CD14-positive monocyte (primary cell): ENCODE measurements around the gene RNGTT. TPM values are rescaled to one million over a fixed set of nuclear protein-coding genes. Genes with fewer than 3 reads are reported as not detected.
A peak's percentile ranks its signal among the peaks of the same experiment; 100 is the strongest.

Source experiments
- DNase-seq, 3 donors: peaks; one replicate each; pipeline ENCODE4 v3.0.0-alpha.2; 2011 to 2022
- H2AFZ ChIP-seq: 2 replicates; pipeline ENCODE4 v1.6.0; 2012; ENCODE audit warnings: mild to moderate bottlenecking, low read depth, low read length, inconsistent platforms; ENCODE audit not compliant: insufficient read depth, poor library complexity, severe bottlenecking
- H3K27ac ChIP-seq, 2 donors: 1 replicate in 1 of 2; 2 replicates in 1 of 2; pipeline ENCODE4 v1.5.1; 2012 to 2013; ENCODE audit warnings: low read length in 2 of 2, control low read depth in 1 of 2, inconsistent platforms in 1 of 2, low read depth in 1 of 2, mild to moderate bottlenecking in 1 of 2
- H3K27me3 ChIP-seq, 2 donors: one replicate each; pipeline versions ENCODE4 v1.6.0 to v1.6.1; 2011 to 2013; ENCODE audit warnings: low read length in 2 of 2; ENCODE audit not compliant: control insufficient read depth in 2 of 2, insufficient read depth in 2 of 2
- H3K36me3 ChIP-seq, 2 donors: replicated peaks in 1 of 2; 1 replicate in 1 of 2; 2 replicates in 1 of 2; pipeline versions ENCODE4 v1.5.1 to v1.6.1; 2012 to 2013; ENCODE audit warnings: low read length in 2 of 2, control low read depth in 1 of 2, inconsistent platforms in 1 of 2, mild to moderate bottlenecking in 1 of 2; ENCODE audit not compliant: insufficient read depth in 2 of 2, control insufficient read depth in 1 of 2
- H3K4me1 ChIP-seq, 2 donors: 1 replicate in 1 of 2; 2 replicates in 1 of 2; pipeline versions ENCODE4 v1.5.1 to v1.6.1; 2012 to 2013; ENCODE audit warnings: low read length in 2 of 2, control low read depth in 1 of 2, inconsistent platforms in 1 of 2, mild to moderate bottlenecking in 1 of 2, moderate library complexity in 1 of 2; ENCODE audit not compliant: insufficient read depth in 2 of 2, control insufficient read depth in 1 of 2
- H3K4me2 ChIP-seq: replicated peaks from 2 replicates; pipeline ENCODE3; 2012; ENCODE audit warnings: low read length, moderate library complexity, mild to moderate bottlenecking; ENCODE audit not compliant: poor library complexity, severe bottlenecking; ENCODE audit errors: extremely low read depth
- H3K4me3 ChIP-seq, 3 experiments: fragments of 200-600 bp in 1 of 3; sonication (generic) in 1 of 3; replicated peaks in 1 of 3; 1 replicate in 2 of 3; 2 replicates in 1 of 3; pipeline ENCODE4 v1.5.1; 2011 to 2013; ENCODE audit warnings: low read length in 3 of 3, mild to moderate bottlenecking in 3 of 3, control low read depth in 2 of 3, low read depth in 2 of 3, inconsistent platforms in 1 of 3, moderate library complexity in 1 of 3
- H3K79me2 ChIP-seq: 2 replicates; pipeline ENCODE4 v1.6.0; 2012; ENCODE audit warnings: mild to moderate bottlenecking, control low read depth, inconsistent platforms, low read length, moderate library complexity; ENCODE audit not compliant: insufficient read depth
- H3K9ac ChIP-seq: 2 replicates; pipeline ENCODE4 v1.6.0; 2017; ENCODE audit warnings: low read length, mild to moderate bottlenecking; ENCODE audit not compliant: insufficient read depth, poor library complexity, severe bottlenecking
- H3K9me3 ChIP-seq, 2 donors: replicated peaks in 1 of 2; 1 replicate in 1 of 2; 2 replicates in 1 of 2; pipeline versions ENCODE4 v1.5.1 to v1.6.1; 2012 to 2013; ENCODE audit warnings: low read length in 2 of 2, control low read depth in 1 of 2; ENCODE audit not compliant: control insufficient read depth in 1 of 2, insufficient read depth in 1 of 2
- H4K20me1 ChIP-seq: 2 replicates; pipeline ENCODE4 v1.6.0; 2012; ENCODE audit warnings: mild to moderate bottlenecking, low read length, control low read depth, moderate library complexity; ENCODE audit not compliant: insufficient read depth
- H3K27ac Mint-ChIP-seq, 7 donors: one replicate each; pipeline ENCODE4 v1.8.0; 2020; ENCODE audit warnings: mild to moderate bottlenecking in 7 of 7, mixed read lengths in 7 of 7, moderate library complexity in 6 of 7, inconsistent platforms in 2 of 7
- H3K27me3 Mint-ChIP-seq, 3 donors: one replicate each; pipeline ENCODE4 v1.8.0; 2021 to 2022; ENCODE audit warnings: low read depth in 3 of 3, mild to moderate bottlenecking in 3 of 3, mixed read lengths in 3 of 3, moderate library complexity in 3 of 3, inconsistent platforms in 1 of 3
- H3K36me3 Mint-ChIP-seq, 2 donors: one replicate each; pipeline ENCODE4 v1.8.0; 2020; ENCODE audit warnings: mixed read lengths in 2 of 2, inconsistent platforms in 1 of 2, mild to moderate bottlenecking in 1 of 2
- H3K4me1 Mint-ChIP-seq: one replicate; pipeline ENCODE4 v1.8.0; 2020; ENCODE audit warnings: mild to moderate bottlenecking, mixed read lengths
- H3K4me3 Mint-ChIP-seq, 2 donors: one replicate each; pipeline ENCODE4 v1.8.0; 2020; ENCODE audit warnings: mild to moderate bottlenecking in 2 of 2, mixed read lengths in 2 of 2, moderate library complexity in 1 of 2
- H3K9me3 Mint-ChIP-seq, 7 donors: one replicate each; pipeline ENCODE4 v1.8.0; 2020 to 2022; ENCODE audit warnings: mixed read lengths in 7 of 7, mild to moderate bottlenecking in 6 of 7, moderate library complexity in 6 of 7, inconsistent platforms in 2 of 7
- WGBS: methylation state at CpG from one replicate; pipeline ENCODE4 v1.1.5; 2013; ENCODE audit warnings: missing lambda C conversion rate; ENCODE audit not compliant: insufficient coverage; 5-methylcytosine and 5-hydroxymethylcytosine counted together
- intact Hi-C, 2 donors: fragments of 100-400 bp; cut with micrococcal nuclease; formaldehyde crosslinking; loops; one replicate each; pipeline versions ENCODE4 v1.15.0 to v1.15.1; 2023
- polyA minus RNA-seq: library from RNA; depleted of rRNA, polyadenylated mRNA; stranded (reverse); fragments of >200 nt; gene quantifications from 2 replicates; pipeline ENCODE4 v1.2.3, GENCODE V29; 2012
- polyA plus RNA-seq, 3 donors: library from polyadenylated mRNA; depleted of rRNA in 1 of 3; unstranded in 2 of 3; stranded (reverse) in 1 of 3; fragments of 300-500 nt in 2 of 3; fragments of >200 nt in 1 of 3; fragmentation: Illumina TruSeq in 2 of 3; gene quantifications; 1 replicate in 2 of 3; 2 replicates in 1 of 3; pipeline ENCODE4 v1.2.3, GENCODE V29; 2012 to 2021
- total RNA-seq, 12 experiments: library from RNA in 1 of 12; stranded (reverse) in 1 of 12; fragments of 120-200 nt in 1 of 12; gene quantifications; one replicate each; pipeline ENCODE4 v1.2.4 and lab custom pipeline; 2013 to 2026; ENCODE audit warnings: mixed read lengths in 6 of 12, inconsistent platforms in 1 of 12
- TF ChIP-seq, protein P1 (sequence below): fragments of 200-600 bp; IDR thresholded peaks from one replicate; pipeline ENCODE4 v1.8.0; 2022; ENCODE audit warnings: antibody characterized with exemption, mild to moderate bottlenecking

RNGTT gene
- total RNA-seq (2013), result 17.7 TPM
- 1 to 10 TPM; 2.3 to 8.6 (median 5.8) TPM for polyA plus RNA-seq
- 7.5 and 8.1 TPM in 2 replicates for polyA minus RNA-seq
- 16.1 to 52.9 (median 34.1) reads per million in 11 experiments for total RNA-seq (lab: John Stamatoyannopoulos, UW)

GRCh38 chr6:88963139-88964090 lies at the start of gene RNGTT:
RNGTT (minus strand) TSS chr6:88963618; CDS start chr6:88963409, 209 bp downstream.
- WGBS, result under 1% methylated on average over 59 of the region's 74 CpGs
- peaks cover 17 to 18% of the 10 kb centered on the region in 2 donors for H3K9me3 ChIP-seq
- H3K27me3 ChIP-seq, result no peaks in the 10 kb centered on the region
- Mint-ChIP-seq H3K27ac (peak within 1 kb of the TSS; percentile 94 to 98 (median 97)), H3K36me3 (peaks cover 0 to 13% of the 10 kb centered on the region in 2 donors), H3K27me3 (peaks cover 0 to 4% (median 0%) of the 10 kb centered on the region in 3 donors), H3K4me1 (peaks cover 15% of the 10 kb centered on the region), H3K9me3 (peaks cover 3 to 30% (median 21%) of the 10 kb centered on the region in 7 donors), H3K4me3 (peak within 1 kb of the TSS; percentile 97 to 99)
- peak; percentile 97 to 98 (median 98) for DNase-seq
- H3K4me1 ChIP-seq, result peaks cover 15 to 19% of the 10 kb centered on the region in 2 donors
- peak within 1 kb of the TSS; percentile 78 to 92 for H3K27ac ChIP-seq
- H3K9ac ChIP-seq, result peak within 1 kb of the TSS; percentile 89
- intact Hi-C loops, result loop anchor here in 1 of 2 donors (2.0 to 10.0 kb wide), 3 partner anchors 49 to 861 kb away; partner anchors contain the start of genes CASP8AP2 and LYRM2
- no peaks in the 10 kb centered on the region for H4K20me1 ChIP-seq
- H3K36me3 ChIP-seq, result no peaks in the 10 kb centered on the region
- peak within 1 kb of the TSS; percentile 52 to 93 (median 83) for H3K4me3 ChIP-seq
- TF ChIP-seq, protein P1, sequence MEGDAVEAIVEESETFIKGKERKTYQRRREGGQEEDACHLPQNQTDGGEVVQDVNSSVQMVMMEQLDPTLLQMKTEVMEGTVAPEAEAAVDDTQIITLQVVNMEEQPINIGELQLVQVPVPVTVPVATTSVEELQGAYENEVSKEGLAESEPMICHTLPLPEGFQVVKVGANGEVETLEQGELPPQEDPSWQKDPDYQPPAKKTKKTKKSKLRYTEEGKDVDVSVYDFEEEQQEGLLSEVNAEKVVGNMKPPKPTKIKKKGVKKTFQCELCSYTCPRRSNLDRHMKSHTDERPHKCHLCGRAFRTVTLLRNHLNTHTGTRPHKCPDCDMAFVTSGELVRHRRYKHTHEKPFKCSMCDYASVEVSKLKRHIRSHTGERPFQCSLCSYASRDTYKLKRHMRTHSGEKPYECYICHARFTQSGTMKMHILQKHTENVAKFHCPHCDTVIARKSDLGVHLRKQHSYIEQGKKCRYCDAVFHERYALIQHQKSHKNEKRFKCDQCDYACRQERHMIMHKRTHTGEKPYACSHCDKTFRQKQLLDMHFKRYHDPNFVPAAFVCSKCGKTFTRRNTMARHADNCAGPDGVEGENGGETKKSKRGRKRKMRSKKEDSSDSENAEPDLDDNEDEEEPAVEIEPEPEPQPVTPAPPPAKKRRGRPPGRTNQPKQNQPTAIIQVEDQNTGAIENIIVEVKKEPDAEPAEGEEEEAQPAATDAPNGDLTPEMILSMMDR, result no peak
- peak within 1 kb of the TSS; percentile 98 for H2AFZ ChIP-seq
- H3K79me2 ChIP-seq, result peaks cover 48% of the 10 kb centered on the region
- peak within 1 kb of the TSS; percentile 91 for H3K4me2 ChIP-seq

GRCh38 chr6:89011436-89011835 lies 48.0 kb upstream of the RNGTT start:
- H3K36me3 Mint-ChIP-seq, result peaks cover 0 to 2% of the 10 kb centered on the region in 2 donors
- H3K27ac ChIP-seq, result no peak overlapping the region
- H3K9ac ChIP-seq, result no peak overlapping the region
- peaks cover 40% of the 10 kb centered on the region for H3K4me1 Mint-ChIP-seq
- WGBS, result 80% methylated on average over 1 of the region's 2 CpGs
- H3K36me3 ChIP-seq, result no peaks in the 10 kb centered on the region
- H3K4me2 ChIP-seq, result no peak overlapping the region
- H3K27me3 ChIP-seq, result no peaks in the 10 kb centered on the region
- no peak overlapping the region for H3K4me3 Mint-ChIP-seq
- H3K9me3 ChIP-seq, result no peaks in the 10 kb centered on the region
- no peak overlapping the region for H3K27ac Mint-ChIP-seq
- H2AFZ ChIP-seq, result no peak overlapping the region
- no peaks in the 10 kb centered on the region for H3K79me2 ChIP-seq
- H3K27me3 Mint-ChIP-seq, result peaks cover 0 to 6% (median 4%) of the 10 kb centered on the region in 3 donors
- H3K4me1 ChIP-seq, result peaks cover 28 to 43% of the 10 kb centered on the region in 2 donors
- TF ChIP-seq, protein P1, result no peak
- peaks cover 2 to 13% (median 3%) of the 10 kb centered on the region in 7 donors for H3K9me3 Mint-ChIP-seq
- H3K4me3 ChIP-seq, result no peak overlapping the region
- intact Hi-C loops, result no loop called here
- no peak for DNase-seq
- H4K20me1 ChIP-seq, result no peaks in the 10 kb centered on the region
